HG03280 (cell line): ENCODE measurements around the gene SPSB4.
"Not testable (repeated sequence)": the region's sequence is repeated elsewhere in the genome, so short reads cannot be mapped to it uniquely, and the experiment has no call there.

ENCODE experiments used
- ATAC-seq: cut with Tn5 transposase; IDR thresholded peaks from one replicate; pipeline ENCODE4 v1.9.1; 2021; ENCODE audit warnings: mild to moderate bottlenecking, moderate library complexity; ENCODE audit not compliant: unreplicated experiment

Gene SPSB4

GRCh38 chr3:141114179-141114745, 63.1 kb downstream of the SPSB4 start:
- ATAC-seq: no peak

- ATAC-seq: no peak
These were observed 63.8 kb downstream of the SPSB4 start for GRCh38 chr3:141114816-141115460.

DNA sequence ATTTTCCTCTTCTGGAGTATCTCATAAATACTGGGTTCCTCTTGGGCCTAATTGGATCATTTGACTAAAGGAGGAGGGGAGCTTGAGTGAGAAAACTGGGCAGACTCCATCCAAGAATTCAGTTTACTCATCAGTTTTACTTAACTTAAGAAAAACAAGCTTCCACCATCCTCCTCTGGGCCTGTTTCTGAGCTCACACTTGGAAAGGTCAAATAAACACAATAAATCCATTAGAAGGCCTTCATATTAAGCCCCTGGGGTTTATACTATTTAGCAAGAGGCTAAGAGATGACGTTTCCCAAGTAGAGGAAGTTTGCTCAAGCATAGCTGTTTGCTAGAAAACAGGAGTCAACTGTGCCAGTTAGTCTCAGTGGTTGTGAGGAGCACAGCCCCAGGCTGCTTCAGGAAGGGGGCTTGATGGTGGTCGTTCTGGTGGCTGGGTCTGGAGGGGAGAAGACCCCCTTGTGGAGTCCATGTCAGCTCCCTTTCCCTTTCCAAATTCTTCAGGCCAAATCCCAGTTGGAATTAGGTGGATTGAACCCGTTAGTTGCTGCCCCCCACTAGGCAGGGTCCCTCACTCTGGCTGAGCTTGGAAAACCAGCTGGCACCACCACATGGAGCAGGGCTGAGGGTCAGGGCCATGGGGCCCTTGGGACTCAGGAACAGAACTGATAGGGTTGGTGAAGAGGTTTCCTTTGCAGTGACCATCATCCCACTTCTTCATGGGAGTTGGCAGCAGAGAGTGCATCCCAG, 64.8 kb downstream of the SPSB4 start:
- no peak for ATAC-seq

GRCh38 chr3:141116721-141117120, 65.6 kb downstream of the SPSB4 start:
- ATAC-seq: no peak

- not testable (repeated sequence) for ATAC-seq
These were observed 66.8 kb downstream of the SPSB4 start for GRCh38 chr3:141117982-141118381.

- no peak for ATAC-seq
These were observed 71.4 kb downstream of the SPSB4 start for GRCh38 chr3:141122455-141123030.

- no peak for ATAC-seq
These were observed 72.7 kb downstream of the SPSB4 start for GRCh38 chr3:141123677-141124410.

- ATAC-seq: no peak
These were observed 73.6 kb downstream of the SPSB4 start for GRCh38 chr3:141124715-141125114.

DNA sequence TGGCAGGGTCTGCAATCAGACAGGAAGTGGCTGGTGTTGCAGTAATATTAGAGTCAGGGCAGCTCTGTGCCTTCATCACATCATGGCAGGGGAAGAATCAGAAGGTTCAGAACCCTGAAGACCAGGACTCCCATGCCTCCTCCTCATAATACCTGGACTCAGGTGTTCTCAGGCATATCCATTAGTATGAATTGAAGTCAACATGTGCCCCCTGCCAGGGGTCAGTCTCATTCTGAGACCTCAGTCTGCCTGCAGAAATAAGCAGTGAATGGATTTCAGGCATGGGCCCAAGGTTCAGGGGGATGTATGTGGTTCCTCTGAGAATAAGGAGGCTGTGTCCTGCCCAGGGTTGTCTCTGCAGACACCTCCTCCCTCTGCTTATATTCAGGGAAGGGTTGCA, 74.2 kb downstream of the SPSB4 start:
- no peak for ATAC-seq

GRCh38 chr3:141126661-141127343, 75.7 kb downstream of the SPSB4 start:
- ATAC-seq: no peak

DNA sequence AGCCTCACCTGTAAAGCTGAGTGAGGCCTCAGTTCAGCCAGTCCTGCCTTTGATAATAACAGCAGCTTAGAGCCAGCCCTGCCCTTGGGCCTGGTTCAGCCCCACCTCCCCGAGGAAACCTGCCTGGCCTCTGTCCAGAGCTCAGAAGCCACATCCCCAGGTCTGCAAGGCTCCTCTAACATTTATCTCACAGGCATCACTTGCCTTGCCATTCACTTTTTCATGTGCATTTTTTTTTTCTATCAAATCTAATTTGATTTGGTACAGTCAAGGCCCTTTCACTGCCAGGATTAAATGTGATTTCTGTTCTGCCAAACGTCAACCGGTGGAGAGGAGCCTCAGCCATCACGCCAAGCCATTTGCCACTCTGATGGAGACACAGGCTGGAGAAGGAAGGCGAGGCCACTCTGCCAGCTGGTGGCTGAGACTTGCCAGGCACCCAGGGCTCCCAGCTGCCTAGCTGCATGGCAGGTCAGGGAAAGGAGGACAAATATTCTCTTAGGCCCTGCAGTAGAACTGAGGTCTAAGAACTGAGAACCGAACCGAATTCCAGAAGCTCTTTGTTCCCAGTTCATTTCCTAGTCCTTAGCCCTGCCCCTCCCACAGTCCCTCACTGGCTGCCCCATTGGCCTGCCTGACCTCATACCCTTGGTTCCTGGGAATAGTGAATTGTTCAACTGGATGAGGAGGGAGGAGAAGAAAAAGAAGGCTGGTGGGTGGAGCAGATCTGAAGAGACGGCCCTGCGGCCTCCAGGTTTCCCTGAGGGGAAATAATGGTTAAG, 76.4 kb downstream of the SPSB4 start:
- ATAC-seq: no peak

DNA sequence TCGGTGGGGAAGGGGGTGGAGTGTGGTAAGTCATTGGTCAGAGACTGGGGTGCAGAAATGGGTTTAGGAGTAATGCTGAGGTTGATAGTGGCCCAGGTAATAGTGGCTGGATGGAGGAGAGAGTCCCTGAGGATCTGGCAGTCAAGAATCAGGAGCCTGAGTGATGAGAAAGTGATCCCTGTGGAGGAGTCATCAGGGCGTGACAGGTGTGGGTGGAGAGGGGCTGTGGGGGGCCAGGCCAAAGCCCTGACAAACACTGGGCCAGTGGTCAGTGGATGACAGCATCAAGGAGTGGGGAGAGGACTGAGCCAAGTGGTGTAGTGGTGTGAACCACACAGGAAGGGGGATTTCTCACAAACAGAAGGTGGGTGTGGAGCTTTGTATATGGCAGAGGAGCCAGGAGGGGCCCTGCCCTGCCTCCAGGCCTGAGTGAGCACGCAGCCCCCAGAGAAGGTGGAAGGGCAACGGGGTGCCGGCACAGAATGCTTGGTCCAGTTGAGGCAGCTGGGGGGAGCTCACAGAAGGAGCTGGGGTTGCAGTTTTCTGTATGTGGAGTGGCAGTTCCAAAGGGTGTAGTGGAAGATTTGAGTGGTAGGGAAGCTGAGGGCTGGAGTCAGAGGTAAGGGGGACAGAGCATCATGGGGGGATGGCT, 77.1 kb downstream of the SPSB4 start:
- no peak for ATAC-seq

- no peak for ATAC-seq
These were observed 77.9 kb downstream of the SPSB4 start for GRCh38 chr3:141129049-141129448.

DNA sequence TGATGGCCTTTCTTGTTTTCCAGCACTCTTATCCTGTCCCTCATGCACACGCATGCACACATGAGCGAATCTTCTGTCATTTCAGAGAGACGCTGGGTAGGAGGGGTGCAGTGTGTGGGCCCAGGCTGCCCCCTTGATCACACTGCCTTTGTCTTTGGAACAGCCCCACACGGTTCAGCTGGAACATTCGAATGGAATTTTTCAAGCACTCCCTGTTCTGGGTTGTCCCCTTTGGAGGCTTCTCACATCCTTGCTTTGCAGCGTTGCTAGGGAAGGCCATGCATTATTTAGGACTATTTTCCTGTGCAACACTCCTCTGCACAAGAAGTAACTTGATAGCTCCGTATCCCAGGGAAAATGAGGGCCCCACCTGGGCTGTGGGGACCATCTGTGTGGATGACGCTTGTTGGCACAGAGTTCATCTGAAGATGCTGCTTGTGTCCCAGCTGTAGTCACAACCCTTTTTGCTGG, 78.4 kb downstream of the SPSB4 start:
- no peak for ATAC-seq

- ATAC-seq: no peak
These were observed 92.4 kb downstream of the SPSB4 start for GRCh38 chr3:141143517-141143916.

DNA sequence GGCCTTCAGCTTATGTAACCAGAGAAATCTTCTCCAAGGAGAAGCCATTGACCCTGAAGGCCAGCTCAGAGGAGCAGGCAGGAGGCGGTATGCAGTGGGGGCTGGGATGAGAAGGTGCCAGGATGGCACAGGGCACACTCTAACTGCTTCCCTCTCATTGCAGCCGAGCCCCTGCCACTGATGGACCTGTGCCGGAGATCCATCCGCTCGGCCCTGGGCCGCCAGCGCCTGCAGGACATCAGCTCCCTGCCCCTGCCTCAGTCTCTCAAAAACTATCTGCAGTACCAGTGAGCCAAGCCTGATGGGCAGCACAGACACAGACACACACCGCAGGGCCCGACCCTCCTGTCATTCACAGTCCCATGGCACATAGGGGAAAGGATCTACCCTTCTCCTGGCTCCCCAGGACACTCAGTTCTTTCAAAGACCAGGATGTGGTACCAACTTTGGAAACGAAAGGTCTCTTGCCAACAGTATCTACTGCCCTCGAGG, 95.9 kb downstream of the SPSB4 start:
- no peak for ATAC-seq

- ATAC-seq: no peak
These were observed 96.5 kb downstream of the SPSB4 start for GRCh38 chr3:141147657-141148056.

- ATAC-seq: no peak
These were observed 97.0 kb downstream of the SPSB4 start for GRCh38 chr3:141148169-141148568.

DNA sequence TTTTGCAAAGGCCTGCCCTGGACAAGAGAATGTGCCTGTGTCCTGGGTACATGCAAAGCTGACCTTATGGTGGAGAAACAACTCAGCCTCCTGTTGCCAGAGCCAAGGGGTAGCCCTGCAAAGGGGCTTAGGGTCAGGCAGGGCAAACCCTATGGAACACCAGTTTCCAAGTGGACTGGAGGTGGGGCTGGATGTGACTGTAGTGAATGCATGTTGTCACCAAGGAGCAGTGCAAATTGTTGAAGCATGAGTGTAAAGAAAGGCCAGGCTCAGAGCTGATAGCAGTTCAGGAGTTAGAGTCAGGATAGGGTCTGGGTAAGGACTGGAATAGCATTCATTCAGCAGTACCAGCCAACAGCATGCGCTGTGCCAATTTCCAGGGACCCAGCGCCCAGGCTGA, 97.6 kb downstream of the SPSB4 start:
- no peak for ATAC-seq
